GM23338 (cell line): Measurements from ENCODE around the gene CAPN7.

Source experiments
- CTCF ChIP-seq, 2 experiments: fragments of 200-600 bp in 1 of 2; sonication (generic) in 1 of 2; conservative IDR thresholded peaks; 2 replicates each; pipeline versions ENCODE4 v1.5.1 to v1.6.1; 2016 to 2017; ENCODE audit warnings: antibody characterized with exemption in 2 of 2, low read depth in 2 of 2, mild to moderate bottlenecking in 2 of 2, moderate library complexity in 1 of 2
- EZH2 ChIP-seq: fragments of 200-600 bp; sonication (generic); IDR thresholded peaks from one replicate; pipeline ENCODE4 v1.8.0; 2017; ENCODE audit warnings: antibody characterized with exemption, mild to moderate bottlenecking, low read depth; ENCODE audit not compliant: unreplicated experiment
- EZH2phosphoT487 ChIP-seq: fragments of 200-600 bp; sonication (generic); IDR thresholded peaks from one replicate; pipeline ENCODE4 v1.8.1; 2018; ENCODE audit warnings: antibody characterized with exemption; ENCODE audit not compliant: unreplicated experiment

GRCh38 chr3:15165061-15165460, 41.0 kb upstream of the CAPN7 start:
- no peak for TF ChIP-seq CTCF (conservative IDR thresholded peaks at IDR 0.05; ENCODE audit: low read depth in 2 of 2)
- no peak for TF ChIP-seq EZH2
- TF ChIP-seq EZH2phosphoT487: no peak
